A549 (cell line): ENCODE data around the gene TPM1. TPM values are rescaled to one million over a fixed set of nuclear protein-coding genes. Genes with fewer than 3 reads are reported as not detected.

Source experiments
- ATAC-seq, 2 experiments: fragments of 200-7000 bp in 1 of 2; fragments of >200 bp in 1 of 2; cut with Nextera tagmentation in 1 of 2; cut with Tn5 transposase in 1 of 2; 3 replicates each; pipeline versions ENCODE4 v1.8.0 to v1.9.1; 2018 to 2020; ENCODE audit warnings: mild to moderate bottlenecking in 1 of 2, moderate library complexity in 1 of 2
- CTCF ChIA-PET: fragments of 300-600 bp; sonication (Branson Sonifier 250); formaldehyde crosslinking; extraction: SDS; loops from one replicate; lab custom pipeline; 2021; ENCODE audit warnings: antibody characterized with exemption, inconsistent platforms; lab: Yijun Ruan, JAX
- POLR2A ChIA-PET: fragments of 350-600 bp; formaldehyde crosslinking; extraction: SDS; loops from one replicate; lab custom pipeline; 2021; ENCODE audit warnings: antibody characterized with exemption, inconsistent platforms; lab: Yijun Ruan, JAX
- DNase-seq, 2 experiments: peaks; one replicate each; pipeline versions ENCODE4 v3.0.0 to v3.0.0-alpha.2; 2011 to 2016; ENCODE audit warnings: low read depth in 1 of 2, low spot score in 1 of 2
- FAIRE-seq: peaks from 2 replicates; lab custom pipeline; 2011; peaks lifted over from hg19 to GRCh38; lab: Jason Lieb, UNC
- H3K27ac ChIP-seq, 2 experiments: fragments of >200 bp; sonication (Bioruptor Twin); formaldehyde crosslinking; 3 replicates each; pipeline ENCODE4 v1.5.1; 2016 to 2017
- H3K4me1 ChIP-seq: fragments of >200 bp; sonication (Bioruptor Twin); formaldehyde crosslinking; 3 replicates; pipeline ENCODE4 v1.6.1; 2016
- H3K4me2 ChIP-seq: fragments of >200 bp; sonication (Bioruptor Twin); formaldehyde crosslinking; 3 replicates; pipeline ENCODE4 v1.6.1; 2016
- H3K4me3 ChIP-seq: fragments of >200 bp; sonication (Bioruptor Twin); formaldehyde crosslinking; 3 replicates; pipeline ENCODE4 v1.5.1; 2016
- H3K9me3 ChIP-seq: fragments of >200 bp; sonication (Bioruptor Twin); formaldehyde crosslinking; 3 replicates; pipeline ENCODE4 v1.6.1; 2016
- ATOH8 ChIP-seq: fragments of 250-450 bp; sonication (Bioruptor Pico); IDR thresholded peaks from 2 replicates; pipeline ENCODE4 v1.5.0; 2020; ENCODE audit warnings: low read depth, mild to moderate bottlenecking, moderate library complexity
- ELK1 ChIP-seq: fragments of 150-350 bp; IDR thresholded peaks from 2 replicates; pipeline ENCODE4 v1.6.1; 2014; ENCODE audit warnings: low read depth, mild to moderate bottlenecking, low read length
- FOSB ChIP-seq: fragments of 250-450 bp; sonication (Bioruptor Pico); IDR thresholded peaks from 2 replicates; pipeline ENCODE4 v1.5.0; 2020; ENCODE audit warnings: mild to moderate bottlenecking, moderate library complexity
- FOXS1 ChIP-seq: fragments of 250-450 bp; sonication (Bioruptor Pico); IDR thresholded peaks from 2 replicates; pipeline ENCODE4 v1.5.0; 2020; ENCODE audit warnings: mild to moderate bottlenecking, moderate library complexity
- HDAC2 ChIP-seq: fragments of 200-600 bp; sonication (generic); IDR thresholded peaks from 2 replicates; pipeline ENCODE4 v1.6.1; 2016
- HES2 ChIP-seq: fragments of >200 bp; sonication (Bioruptor Twin); formaldehyde crosslinking; IDR thresholded peaks from 2 replicates; pipeline ENCODE4 v1.6.1; 2016
- JUN ChIP-seq, 2 experiments: fragments of >200 bp; sonication (Bioruptor Twin); formaldehyde crosslinking; IDR thresholded peaks; 2 replicates in 1 of 2; 3 replicates in 1 of 2; pipeline ENCODE4 v1.6.1; 2016 to 2017
- MYC ChIP-seq: IDR thresholded peaks from 2 replicates; pipeline ENCODE4 v1.6.1; 2012; ENCODE audit warnings: mild to moderate bottlenecking, inconsistent platforms, low read length, improper control_type of control experiment, borderline replicate concordance
- NPAS2 ChIP-seq: fragments of 250-450 bp; sonication (Bioruptor Pico); IDR thresholded peaks from 2 replicates; pipeline ENCODE4 v1.8.0; 2022; ENCODE audit warnings: mild to moderate bottlenecking, moderate library complexity, borderline replicate concordance
- PHF8 ChIP-seq: fragments of 200-600 bp; sonication (generic); IDR thresholded peaks from 2 replicates; pipeline ENCODE4 v1.6.1; 2016; ENCODE audit warnings: low read depth, mild to moderate bottlenecking, antibody characterized with exemption, moderate library complexity, borderline replicate concordance
- POLR2AphosphoS2 ChIP-seq: conservative IDR thresholded peaks from 2 replicates; pipeline ENCODE4 v1.6.1; 2012; ENCODE audit warnings: low read length, improper control_type of control experiment, inconsistent platforms
- REST ChIP-seq: fragments of 200-600 bp; sonication (generic); IDR thresholded peaks from 2 replicates; pipeline ENCODE4 v1.6.1; 2016; ENCODE audit warnings: antibody characterized with exemption, mild to moderate bottlenecking, moderate library complexity
- RFX5 ChIP-seq: fragments of 450-650 bp; IDR thresholded peaks from 2 replicates; pipeline ENCODE4 v1.7.1; 2014; ENCODE audit warnings: antibody characterized with exemption, mild to moderate bottlenecking, moderate library complexity
- TFCP2L1 ChIP-seq: fragments of 250-450 bp; sonication (Bioruptor Pico); IDR thresholded peaks from 2 replicates; pipeline ENCODE4 v1.5.0; 2021; ENCODE audit warnings: mild to moderate bottlenecking
- TP53 ChIP-seq: fragments of 250-450 bp; sonication (Bioruptor Pico); IDR thresholded peaks from 2 replicates; pipeline ENCODE4 v1.5.0; 2021; ENCODE audit warnings: mild to moderate bottlenecking, moderate library complexity
- USF2 ChIP-seq: fragments of 450-650 bp; IDR thresholded peaks from 2 replicates; pipeline ENCODE4 v1.6.1; 2014; ENCODE audit warnings: antibody characterized with exemption
- WGBS: methylation state at CpG from one replicate; pipeline ENCODE4 v1.1.6; 2017; ENCODE audit errors: missing lambda C conversion rate; 5-methylcytosine and 5-hydroxymethylcytosine counted together
- polyA plus RNA-seq, 4 experiments: library from polyadenylated mRNA; depleted of rRNA in 3 of 4; stranded (reverse); fragments of >200 nt; fragmentation: RNase III in 1 of 4; extraction: RNeasy Plus Mini Kit Qiagen cat#74134 plus additional on column Dnase treatment in 1 of 4; gene quantifications; 2 replicates in 3 of 4; 3 replicates in 1 of 4; pipeline ENCODE4 v1.2.3, GENCODE V29; 2011 to 2017

TPM1 gene
- polyA plus RNA-seq, 2 of the 4 experiments (the other 2 are of a cell fraction), result 894 to 954 TPM

GRCh38 chr15:63060699-63061098, 18.2 kb downstream of the TPM1 start:
- DNase-seq (no peak), ATAC-seq (peak; percentile 2 to 4; a peak in 2 of 6 replicates), FAIRE-seq (no peak)
- Histone ChIP-seq H3K4me3 (no peak overlapping the region), H3K4me2 (no peak overlapping the region), H3K27ac (peak overlapping the region in 1 of 2 experiments; percentile 48; a peak in 2 of 6 replicates), H3K9me3 (no peaks in the 10 kb centered on the region), H3K4me1 (peaks cover 93% of the 10 kb centered on the region)
- CTCF ChIA-PET, result interaction anchor here (0.6 to 50.6 kb wide), 5 partner anchors 0 to 279 kb away, joined by 3 to 1136 read pairs (median 4); partner anchors contain the start of gene TPM1
- WGBS, result 91% methylated on average over 10 of the region's 10 CpGs
- TF ChIP-seq HDAC2 (no peak), NPAS2 (CRISPR knock-in tag) (no peak), TP53 (CRISPR knock-in tag) (no peak), HES2 (no peak), PHF8 (no peak)
- POLR2A ChIA-PET, result no interaction called here

- CTCF ChIA-PET, result interaction anchor here (1.5 to 50.6 kb wide), 3 partner anchors 1 to 279 kb away, joined by 3 to 1136 read pairs (median 1136); partner anchors contain the start of gene TPM1
- 93% methylated on average over 4 of the region's 4 CpGs for WGBS
- Histone ChIP-seq H3K4me3 (no peak overlapping the region), H3K27ac (peak overlapping the region in 1 of 2 experiments; percentile 15; a peak in 1 of 6 replicates), H3K9me3 (no peaks in the 10 kb centered on the region), H3K4me2 (no peak overlapping the region), H3K4me1 (peaks cover 91% of the 10 kb centered on the region)
- ATAC-seq, result no peak
- no peak for TF ChIP-seq MYC
- TF ChIP-seq HDAC2, result no peak
- TF ChIP-seq HES2, result no peak
- TF ChIP-seq ELK1, result no peak
- TF ChIP-seq POLR2AphosphoS2, result no peak; the same call in 1 of the 2 replicates
- no peak for TF ChIP-seq FOSB
- no peak for FAIRE-seq
- DNase-seq, result no peak
- POLR2A ChIA-PET, result no interaction called here
These were observed 19.4 kb downstream of the TPM1 start for GRCh38 chr15:63061975-63062374.

GRCh38 chr15:63063164-63063756, 20.7 kb downstream of the TPM1 start:
- CTCF ChIA-PET, result interaction anchor here (0.9 to 50.6 kb wide), 4 partner anchors 3 to 321 kb away, joined by 3 to 1136 read pairs (median 570); partner anchors contain the start of gene TPM1
- peak; percentile 61 for FAIRE-seq
- Histone ChIP-seq H3K4me2 (no peak overlapping the region), H3K9me3 (no peaks in the 10 kb centered on the region)
- WGBS, result 94% methylated on average over 2 of the region's 2 CpGs
- ATAC-seq, result no peak
- TF ChIP-seq TFCP2L1 (CRISPR knock-in tag), result peak; percentile 27; the same call in 1 of the 2 replicates
- peak; percentile 38; the same call in 1 of the 2 replicates for TF ChIP-seq FOSB
- no peak for TF ChIP-seq RFX5
- TF ChIP-seq, all 56 proteins: peak for 2
- H3K27ac ChIP-seq, result peak overlapping the region in 1 of 2 experiments; percentile 15; a peak in 1 of 6 replicates
- H3K4me1 ChIP-seq, result peaks cover 91% of the 10 kb centered on the region
- POLR2A ChIA-PET, result interaction anchor here (1.2 kb wide), 1 partner anchor 21 kb away, joined by 3 read pairs; the partner anchor contains the start of gene TPM1
- DNase-seq, result no peak
- no peak overlapping the region for H3K4me3 ChIP-seq

- WGBS, result 91% methylated on average over 13 of the region's 13 CpGs
- H3K4me1 ChIP-seq, result peaks cover 88% of the 10 kb centered on the region
- H3K27ac ChIP-seq, result peak overlapping the region in 1 of 2 experiments; percentile 16; a peak in 1 of 6 replicates
- H3K4me3 ChIP-seq, result no peak overlapping the region
- ChIA-PET POLR2A (interaction anchor here (0.8 to 1.2 kb wide), 2 partner anchors 22 to 25 kb away, joined by 3 read pairs; partner anchors contain the start of gene TPM1), CTCF (interaction anchor here (0.6 to 50.6 kb wide), 6 partner anchors 3 to 336 kb away, joined by 3 to 1136 read pairs (median 3); partner anchors contain the start of gene TPM1)
- no peak for DNase-seq
- H3K9me3 ChIP-seq, result no peaks in the 10 kb centered on the region
- no peak overlapping the region for H3K4me2 ChIP-seq
- no peak for FAIRE-seq
- ATAC-seq, result no peak
- TF ChIP-seq USF2, result no peak
- TF ChIP-seq JUN (IDR thresholded peaks at IDR 0.05), result peak in 1 of 2 experiments; percentile 14; a peak in 1 of 5 replicates
- no peak for TF ChIP-seq MYC
- no peak for TF ChIP-seq ELK1
- TF ChIP-seq REST, result no peak
- no peak for TF ChIP-seq FOXS1 (CRISPR knock-in tag)
- no peak for TF ChIP-seq ATOH8 (CRISPR knock-in tag)
These were observed 21.4 kb downstream of the TPM1 start for GRCh38 chr15:63063877-63064409.
